ENCODE data around the gene AGK. TPM values are rescaled to one million over a fixed set of nuclear protein-coding genes. Genes with fewer than 3 reads are reported as not detected.
"Not testable (repeated sequence)": the region's sequence is repeated elsewhere in the genome, so short reads cannot be mapped to it uniquely, and the experiment has no call there.

AGK gene
- total and polyA plus RNA-seq, 4 donors: 13.7 to 39.1 (median 20.9) TPM

DNA sequence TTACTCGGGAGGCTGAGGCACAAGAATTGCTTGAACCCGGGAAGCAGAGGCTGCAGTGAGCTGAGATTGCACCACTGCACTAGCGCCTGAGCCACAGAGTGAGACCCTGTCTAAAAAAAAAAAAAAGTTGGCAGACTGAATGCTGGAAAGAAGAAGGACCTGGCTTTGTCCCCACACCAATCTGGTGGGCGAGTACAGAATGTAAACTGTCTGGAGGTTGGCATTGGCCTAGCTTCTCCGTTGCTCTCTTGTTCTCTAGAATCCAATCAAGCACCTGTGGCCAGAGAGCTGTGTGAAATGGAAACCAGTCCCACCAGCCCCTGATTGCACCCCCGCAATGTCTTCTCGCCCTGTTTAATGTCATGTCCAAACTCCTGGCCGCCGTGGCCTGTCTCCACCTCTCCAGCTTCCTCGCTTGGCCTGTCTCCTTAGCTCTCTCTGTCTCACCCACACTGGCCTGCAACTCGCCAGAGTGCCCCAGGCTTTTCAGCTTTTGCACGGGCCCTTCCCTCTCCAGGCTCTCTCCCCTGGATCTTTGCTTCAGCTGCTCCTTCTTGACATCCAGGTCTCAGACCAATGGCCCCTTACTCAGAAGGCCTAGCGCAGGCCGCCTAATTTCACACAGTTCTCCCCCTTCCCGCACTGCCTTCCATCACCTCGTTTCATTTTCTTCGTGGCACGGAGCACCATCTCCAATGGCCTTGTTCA, 670 bp upstream of the AGK start:
- peak overlapping the region in 1 of 2 donors; percentile 74 for H3K27ac ChIP-seq (ENCODE audit: low read depth in 1 of 2, low read length in 1 of 2)
- no peaks in the 10 kb centered on the region for H3K27me3 ChIP-seq (ENCODE audit: control insufficient read depth in 3 of 3, insufficient read depth in 3 of 3, low read length in 2 of 3)
- H3K9me3 ChIP-seq (ENCODE audit: control insufficient read depth in 4 of 4, insufficient read depth in 3 of 4, low read length in 3 of 4): no peaks in the 10 kb centered on the region
- peak overlapping the region; percentile 77 for H3K9ac ChIP-seq (ENCODE audit: insufficient read depth in 1 of 2, low read length in 2 of 2)
- peaks cover 0 to 13% (median 3%) of the 10 kb centered on the region in 5 donors for H3K4me1 ChIP-seq (ENCODE audit: control insufficient read depth in 5 of 5, insufficient read depth in 5 of 5, low read length in 5 of 5)
- ATAC-seq (ENCODE audit: insufficient read depth, low FRiP score): no peak
- peaks cover 0 to 1% (median 0%) of the 10 kb centered on the region in 4 donors for H3K36me3 ChIP-seq (ENCODE audit: control insufficient read depth in 4 of 4, insufficient read depth in 4 of 4, low read length in 4 of 4)
- TF ChIP-seq, protein P1, sequence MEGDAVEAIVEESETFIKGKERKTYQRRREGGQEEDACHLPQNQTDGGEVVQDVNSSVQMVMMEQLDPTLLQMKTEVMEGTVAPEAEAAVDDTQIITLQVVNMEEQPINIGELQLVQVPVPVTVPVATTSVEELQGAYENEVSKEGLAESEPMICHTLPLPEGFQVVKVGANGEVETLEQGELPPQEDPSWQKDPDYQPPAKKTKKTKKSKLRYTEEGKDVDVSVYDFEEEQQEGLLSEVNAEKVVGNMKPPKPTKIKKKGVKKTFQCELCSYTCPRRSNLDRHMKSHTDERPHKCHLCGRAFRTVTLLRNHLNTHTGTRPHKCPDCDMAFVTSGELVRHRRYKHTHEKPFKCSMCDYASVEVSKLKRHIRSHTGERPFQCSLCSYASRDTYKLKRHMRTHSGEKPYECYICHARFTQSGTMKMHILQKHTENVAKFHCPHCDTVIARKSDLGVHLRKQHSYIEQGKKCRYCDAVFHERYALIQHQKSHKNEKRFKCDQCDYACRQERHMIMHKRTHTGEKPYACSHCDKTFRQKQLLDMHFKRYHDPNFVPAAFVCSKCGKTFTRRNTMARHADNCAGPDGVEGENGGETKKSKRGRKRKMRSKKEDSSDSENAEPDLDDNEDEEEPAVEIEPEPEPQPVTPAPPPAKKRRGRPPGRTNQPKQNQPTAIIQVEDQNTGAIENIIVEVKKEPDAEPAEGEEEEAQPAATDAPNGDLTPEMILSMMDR (IDR thresholded peaks at IDR 0.05; ENCODE audit: control extremely low read depth, extremely low read depth): no peak
- 52 to 54% methylated on average over 18 of the region's 18 CpGs for WGBS, 2 donors
- peak overlapping the region; percentile 92 for H3K4me3 ChIP-seq
- DNase-seq: peak in 1 of 3 donors; percentile 4

DNA sequence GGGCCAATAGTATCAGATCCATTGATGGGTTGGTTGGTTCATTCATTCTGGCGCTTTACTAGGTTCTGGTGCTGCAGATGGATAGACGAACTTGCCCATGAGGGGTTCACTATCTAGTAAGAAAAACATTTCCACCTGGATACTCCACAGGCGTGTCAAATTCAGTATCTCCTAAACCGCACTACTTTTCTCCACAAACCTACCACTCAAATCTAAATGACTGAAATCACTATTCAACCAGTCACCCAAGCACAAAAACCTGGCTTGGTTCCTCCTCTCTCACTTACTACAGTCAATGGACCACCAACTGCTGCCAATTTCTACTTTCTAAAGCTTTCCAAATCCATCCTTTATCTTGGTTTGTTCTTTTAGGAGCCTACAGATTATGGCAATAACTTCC, 572 bp downstream of the AGK start:
- H3K36me3 ChIP-seq (ENCODE audit: control insufficient read depth in 4 of 4, insufficient read depth in 4 of 4, low read length in 4 of 4): peaks cover 3 to 8% (median 5%) of the 10 kb centered on the region in 4 donors
- peak overlapping the region in 1 of 2 donors; percentile 74 for H3K27ac ChIP-seq (ENCODE audit: low read depth in 1 of 2, low read length in 1 of 2)
- ATAC-seq (ENCODE audit: insufficient read depth, low FRiP score) (no peak), DNase-seq (peak in 1 of 3 donors; percentile 44)
- H3K4me1 ChIP-seq (ENCODE audit: control insufficient read depth in 5 of 5, insufficient read depth in 5 of 5, low read length in 5 of 5): peaks cover 0 to 13% (median 3%) of the 10 kb centered on the region in 5 donors
- TF ChIP-seq, protein P1 (IDR thresholded peaks at IDR 0.05; ENCODE audit: control extremely low read depth, extremely low read depth): no peak
- peak overlapping the region; percentile 92 for H3K4me3 ChIP-seq
- H3K9ac ChIP-seq (ENCODE audit: insufficient read depth in 1 of 2, low read length in 2 of 2): peak overlapping the region; percentile 51 to 77
- WGBS, 2 donors: 12 to 24% methylated on average over 4 of the region's 4 CpGs
- no peaks in the 10 kb centered on the region for H3K27me3 ChIP-seq (ENCODE audit: control insufficient read depth in 3 of 3, insufficient read depth in 3 of 3, low read length in 2 of 3)
- H3K9me3 ChIP-seq (ENCODE audit: control insufficient read depth in 4 of 4, insufficient read depth in 3 of 4, low read length in 3 of 4): no peaks in the 10 kb centered on the region

DNA sequence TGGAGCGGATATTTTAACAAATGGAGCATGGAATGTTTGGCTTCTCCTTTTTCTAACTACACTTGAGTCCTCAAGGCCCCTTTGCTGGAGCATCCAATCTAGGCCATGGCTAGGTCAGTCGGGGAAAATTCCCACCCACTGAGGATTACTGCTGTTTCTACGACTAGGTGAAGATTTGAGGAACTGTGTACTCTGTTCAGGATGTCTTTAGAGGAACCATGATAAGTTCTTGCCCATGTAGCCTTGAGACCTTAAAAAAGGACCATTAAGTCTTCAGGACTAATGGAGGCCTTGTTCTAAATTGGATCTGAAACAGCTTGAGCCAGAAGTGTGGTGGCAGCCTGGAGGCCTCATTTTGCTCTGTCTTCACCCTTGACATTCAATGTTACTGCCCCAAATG, 6.2 kb downstream of the AGK start:
- Histone ChIP-seq H3K36me3 (ENCODE audit: control insufficient read depth in 4 of 4, insufficient read depth in 4 of 4, low read length in 4 of 4) (peaks cover 3 to 19% (median 12%) of the 10 kb centered on the region in 4 donors), H3K4me3 (no peak overlapping the region), H3K9ac (ENCODE audit: insufficient read depth in 1 of 2, low read length in 2 of 2) (no peak overlapping the region), H3K27me3 (ENCODE audit: control insufficient read depth in 3 of 3, insufficient read depth in 3 of 3, low read length in 2 of 3) (no peaks in the 10 kb centered on the region), H3K27ac (ENCODE audit: low read depth in 1 of 2, low read length in 1 of 2) (peak overlapping the region in 1 of 2 donors; percentile 29), H3K4me1 (ENCODE audit: control insufficient read depth in 5 of 5, insufficient read depth in 5 of 5, low read length in 5 of 5) (peaks cover 0 to 2% (median 0%) of the 10 kb centered on the region in 5 donors), H3K9me3 (ENCODE audit: control insufficient read depth in 4 of 4, insufficient read depth in 3 of 4, low read length in 3 of 4) (no peaks in the 10 kb centered on the region)
- WGBS, 2 donors: 77 to 87% methylated on average over 3 of the region's 3 CpGs
- DNase-seq (no peak), ATAC-seq (ENCODE audit: insufficient read depth, low FRiP score) (no peak)
- TF ChIP-seq, protein P1 (IDR thresholded peaks at IDR 0.05; ENCODE audit: control extremely low read depth, extremely low read depth): no peak

DNA sequence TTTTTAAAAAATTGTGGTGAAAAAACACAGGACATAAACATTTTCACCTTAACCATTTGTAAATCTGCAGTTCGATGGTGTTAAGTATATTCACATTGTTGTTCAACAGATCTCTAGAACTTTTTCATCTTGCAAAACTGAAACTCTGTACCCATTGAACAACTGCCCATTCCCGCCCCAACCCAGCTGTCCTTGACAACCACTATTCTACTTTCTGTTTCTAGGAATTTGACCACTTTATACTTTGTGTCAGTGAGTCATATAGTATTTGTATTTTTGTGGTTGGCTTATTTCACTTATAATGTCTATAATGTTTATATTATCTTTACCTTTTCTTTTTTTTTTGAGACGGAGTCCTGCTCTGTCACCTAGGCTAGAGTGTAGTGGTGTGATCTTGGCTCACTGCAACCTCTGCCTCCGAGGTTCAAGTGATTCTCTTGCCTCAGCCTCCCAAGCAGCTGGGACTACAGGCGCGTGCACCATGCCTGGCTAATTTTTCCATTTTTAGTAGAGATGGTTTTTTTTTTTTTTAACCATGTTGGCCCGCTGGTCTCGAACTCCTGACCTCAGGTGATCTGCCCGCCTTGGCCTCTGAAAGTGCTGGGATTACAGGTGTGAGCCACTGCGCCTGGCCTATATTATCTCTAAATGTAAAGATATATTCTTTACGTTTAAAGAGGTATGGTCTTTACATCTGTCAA, 6.8 kb downstream of the AGK start:
- not testable (repeated sequence) for H3K9ac ChIP-seq (ENCODE audit: insufficient read depth in 1 of 2, low read length in 2 of 2); ATAC-seq (ENCODE audit: insufficient read depth, low FRiP score); H3K27me3 ChIP-seq (ENCODE audit: control insufficient read depth in 3 of 3, insufficient read depth in 3 of 3, low read length in 2 of 3); H3K4me1 ChIP-seq (ENCODE audit: control insufficient read depth in 5 of 5, insufficient read depth in 5 of 5, low read length in 5 of 5); DNase-seq; H3K9me3 ChIP-seq (ENCODE audit: control insufficient read depth in 4 of 4, insufficient read depth in 3 of 4, low read length in 3 of 4); H3K4me3 ChIP-seq
- Histone ChIP-seq H3K27ac (ENCODE audit: low read depth in 1 of 2, low read length in 1 of 2) (peak overlapping the region in 1 of 2 donors; percentile 10), H3K36me3 (ENCODE audit: control insufficient read depth in 4 of 4, insufficient read depth in 4 of 4, low read length in 4 of 4) (peaks cover 3 to 19% (median 14%) of the 10 kb centered on the region in 4 donors)
- WGBS, 2 donors: 85 to 92% methylated on average over 11 of the region's 11 CpGs

Measured in lung (tissue), 12 donors.